ENCODE measurements around the gene ADAMTS2.

The ADAMTS2 gene

DNA sequence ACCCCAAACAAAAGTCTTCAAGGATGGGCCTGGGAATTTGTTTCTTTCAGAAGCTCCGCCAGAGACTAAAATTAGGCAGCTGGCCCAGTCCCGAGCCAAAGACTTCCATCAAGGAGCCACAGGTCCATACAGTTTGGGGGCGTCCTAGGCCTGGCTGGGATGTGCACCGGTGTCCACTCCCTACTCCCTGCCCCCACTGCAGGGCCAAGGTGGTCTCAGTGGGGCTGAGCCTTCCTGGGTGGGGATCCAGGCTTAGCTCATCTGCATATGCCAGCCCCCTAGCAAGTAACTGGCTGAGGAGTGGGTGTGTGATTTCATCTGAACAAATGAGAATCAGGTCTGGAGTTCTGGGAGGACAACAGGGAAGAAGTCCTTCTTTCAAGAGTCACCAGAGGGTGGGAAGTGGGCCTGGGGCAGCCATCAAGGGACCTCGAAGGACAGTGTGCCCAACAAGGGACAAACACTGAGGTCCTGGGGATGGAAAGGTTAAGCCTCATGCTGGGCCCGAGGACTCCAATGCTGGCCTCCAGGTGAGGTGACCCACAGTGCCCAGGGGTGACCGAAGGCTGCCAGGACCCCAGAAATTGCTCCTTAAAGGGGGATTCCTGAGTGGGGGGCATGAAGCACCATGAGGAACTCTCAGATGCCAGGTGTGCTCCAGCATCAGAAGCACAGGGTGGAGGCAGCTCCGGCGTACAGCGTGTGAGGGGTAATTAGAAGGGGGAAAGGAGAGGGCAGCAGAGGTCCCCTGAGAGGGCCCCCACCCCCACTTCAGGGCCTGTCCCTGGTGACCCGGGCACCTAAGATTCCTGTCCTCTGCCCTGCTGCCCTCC lies 193.8 kb downstream of the ADAMTS2 start:
- DNase-seq: no peak

DNA sequence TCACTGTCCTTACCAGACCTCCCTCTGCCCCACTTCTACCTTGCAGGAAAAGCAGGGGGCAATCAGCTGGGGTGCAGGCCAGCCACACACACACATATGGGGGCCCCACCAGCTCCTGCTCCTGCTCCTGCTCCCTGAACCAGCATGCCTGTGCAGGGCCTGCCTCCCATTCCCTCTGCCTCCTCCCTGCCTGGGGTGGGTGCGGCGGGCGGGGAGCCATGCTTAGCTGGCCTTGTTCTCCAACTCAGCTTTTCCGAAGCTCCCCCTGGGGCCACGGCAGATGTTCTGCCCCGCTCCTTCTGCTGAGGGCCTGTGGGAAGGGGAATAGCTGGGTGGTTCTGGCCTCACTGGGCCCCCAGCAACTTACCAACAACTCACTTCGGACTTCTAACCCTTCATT lies 195.2 kb downstream of the ADAMTS2 start:
- DNase-seq: no peak

DNA sequence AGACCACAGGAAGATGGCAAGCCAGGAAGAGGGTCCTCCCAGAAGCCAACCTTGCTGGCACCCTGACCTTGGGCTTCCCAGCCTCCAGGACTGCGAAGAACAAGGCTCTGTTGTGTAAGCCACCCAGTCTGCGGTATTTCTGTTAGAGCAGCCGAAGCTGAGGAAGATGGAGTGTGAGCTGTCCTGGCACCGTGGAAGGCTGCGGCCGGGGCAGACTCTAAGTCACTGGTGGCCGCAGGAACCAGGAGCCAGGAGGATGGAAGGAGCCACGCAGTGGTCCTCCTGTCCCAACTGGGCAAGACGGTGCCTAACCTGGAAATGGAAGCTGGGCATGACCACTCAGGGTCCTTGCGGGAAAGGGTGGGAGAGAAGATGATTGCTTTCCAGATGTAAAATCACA lies 196.0 kb downstream of the ADAMTS2 start:
- no peak for DNase-seq

DNA sequence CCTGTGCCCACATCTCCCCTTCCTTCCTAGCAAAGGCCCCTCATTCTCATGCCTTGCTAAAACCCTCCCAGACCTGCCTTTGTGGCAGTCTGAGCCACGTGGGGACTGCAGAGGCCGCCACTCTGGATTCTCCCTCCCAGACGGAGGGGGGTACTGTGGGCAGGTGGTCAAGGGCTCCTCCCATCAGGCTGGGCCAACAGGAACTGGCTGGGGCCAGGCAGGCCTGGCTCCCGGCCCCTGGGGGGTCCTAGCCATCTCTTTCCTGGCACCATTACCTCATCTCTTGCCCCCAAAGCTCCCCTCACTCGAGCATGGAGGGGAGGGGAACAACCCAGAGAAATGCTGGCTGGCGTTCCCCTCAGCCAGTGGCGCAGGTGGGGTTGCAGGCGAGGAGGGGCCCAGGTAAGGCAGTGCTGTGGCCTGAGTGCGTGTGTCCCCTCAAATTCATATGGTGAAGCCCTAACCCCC lies 196.5 kb downstream of the ADAMTS2 start:
- no peak for DNase-seq

DNA sequence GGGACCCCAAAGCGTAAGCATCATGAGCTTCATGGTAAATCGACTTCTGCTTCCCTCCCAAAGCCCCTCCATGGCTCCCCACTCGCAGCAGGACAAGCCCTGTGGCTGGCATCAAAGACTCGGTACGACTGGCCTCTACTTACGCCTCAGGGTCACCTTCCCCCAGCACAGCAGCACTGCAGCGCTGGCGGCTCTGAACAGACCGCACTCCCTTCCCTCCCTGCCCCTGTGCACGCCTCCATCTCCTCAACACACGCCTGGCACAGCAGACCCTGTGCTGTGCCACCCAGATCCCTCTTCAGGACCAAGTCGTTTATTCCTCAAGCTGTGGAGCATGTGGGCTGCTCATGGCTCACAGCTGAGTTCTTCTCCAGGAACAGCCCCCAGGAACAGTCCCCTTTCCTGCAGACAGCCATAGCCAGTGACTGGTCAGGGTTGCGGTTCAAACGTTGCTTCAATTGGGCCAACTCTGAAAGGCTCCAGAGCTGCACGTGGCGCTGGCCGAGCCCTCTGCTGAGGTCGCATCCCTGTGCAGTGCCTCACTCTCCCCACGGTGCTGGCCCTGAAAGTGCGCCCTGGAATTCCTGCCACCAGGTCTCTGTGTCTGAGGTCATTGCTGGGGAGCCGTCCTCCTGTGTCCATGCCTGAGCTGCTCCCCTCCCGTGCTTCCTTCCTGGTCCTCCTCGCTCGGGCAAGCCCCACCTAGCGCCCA lies 197.1 kb downstream of the ADAMTS2 start:
- no peak for DNase-seq

DNA sequence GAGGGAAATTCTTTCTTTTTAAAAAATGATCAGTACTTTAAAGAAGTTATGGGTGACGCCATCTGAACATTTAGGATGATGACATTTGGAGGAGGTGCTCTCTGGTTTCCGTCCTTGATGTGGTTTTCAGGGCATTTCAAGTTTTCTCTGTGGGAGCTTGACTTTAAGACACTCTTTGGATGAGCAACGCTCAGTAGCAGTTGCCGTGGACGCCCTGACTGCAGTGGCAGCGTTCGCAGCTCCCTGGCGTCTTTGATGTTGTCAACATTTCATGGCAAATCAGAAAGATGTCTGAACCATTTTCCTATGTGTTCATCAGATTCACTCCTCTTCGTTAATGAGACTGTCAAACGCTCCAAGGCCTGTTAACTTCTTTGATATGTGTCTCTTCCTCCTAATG lies 199.0 kb downstream of the ADAMTS2 start:
- no peak for DNase-seq

DNA sequence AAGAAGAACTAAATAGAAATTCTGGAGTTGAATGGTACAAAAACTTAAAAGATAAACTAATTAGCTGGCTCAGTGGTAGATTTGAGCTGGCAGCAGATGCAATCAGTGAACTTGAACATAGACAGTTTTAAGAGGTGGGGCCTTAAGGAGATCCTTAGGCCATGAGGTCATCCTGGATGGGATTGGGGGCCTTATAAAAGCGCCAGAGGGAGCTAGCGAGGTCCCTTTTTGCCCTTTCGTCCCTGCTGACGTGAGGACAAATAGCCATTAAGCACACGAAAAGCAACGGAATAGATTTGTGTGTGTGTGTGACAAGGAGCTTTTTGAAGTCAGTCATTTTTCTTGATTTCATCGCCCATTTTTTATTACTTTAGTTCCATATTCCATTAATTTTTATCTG lies 201.8 kb downstream of the ADAMTS2 start:
- no peak for DNase-seq

DNA sequence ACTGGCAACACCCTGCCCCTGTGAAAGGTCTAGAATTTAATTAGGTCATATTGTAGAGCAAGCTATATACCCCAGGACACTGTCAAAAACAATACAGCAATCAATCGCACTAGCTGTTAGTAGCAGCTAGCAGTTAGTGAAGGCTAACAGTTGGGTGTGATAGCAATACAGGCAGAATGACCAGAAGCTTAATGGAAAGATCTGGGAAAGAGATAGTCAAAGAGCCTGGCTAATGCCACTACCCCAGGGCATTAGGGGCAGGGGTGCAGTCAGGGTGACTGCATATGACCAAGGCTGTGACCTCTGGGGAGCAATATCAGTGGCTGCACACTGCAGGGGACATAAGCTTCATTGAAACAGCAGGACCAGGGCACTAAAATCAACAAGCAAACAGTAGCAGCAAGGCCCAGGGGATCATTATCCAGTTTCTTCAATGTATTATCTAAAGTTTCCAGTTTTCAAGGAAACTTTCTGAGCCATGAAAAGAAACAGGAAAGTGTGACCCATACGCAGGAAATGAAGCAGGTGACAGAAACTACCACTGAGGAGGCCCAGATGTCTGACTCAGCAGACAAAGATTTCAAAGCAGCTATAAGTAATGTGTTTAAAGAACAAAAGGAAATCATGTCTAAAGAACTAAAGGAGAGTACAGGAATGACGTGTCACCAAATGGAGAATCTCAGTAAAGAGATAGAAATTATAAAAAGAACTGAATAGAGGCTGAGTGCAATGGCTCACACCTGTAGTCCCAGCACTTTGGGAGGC lies 202.6 kb downstream of the ADAMTS2 start:
- no peak for DNase-seq

DNA sequence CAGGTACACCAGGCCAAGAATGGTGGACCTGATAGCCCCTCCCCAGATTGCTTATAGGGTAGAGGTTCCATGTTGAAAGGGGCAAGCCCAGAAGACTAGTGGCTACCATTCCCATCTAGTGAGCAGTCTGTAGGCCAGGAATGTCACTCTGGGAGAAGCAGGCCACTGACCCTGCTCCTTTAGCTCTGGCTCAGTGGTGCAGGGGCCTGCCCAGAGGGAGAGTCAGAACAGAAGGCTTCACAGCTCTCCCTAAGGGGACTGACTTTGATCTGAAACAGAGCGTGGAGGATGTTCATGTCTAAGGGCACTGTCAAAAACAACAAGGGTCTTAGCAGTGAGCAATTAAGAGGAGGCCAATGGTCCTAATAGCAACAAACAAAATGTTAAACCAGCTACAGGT lies 203.4 kb downstream of the ADAMTS2 start:
- no peak for DNase-seq

DNA sequence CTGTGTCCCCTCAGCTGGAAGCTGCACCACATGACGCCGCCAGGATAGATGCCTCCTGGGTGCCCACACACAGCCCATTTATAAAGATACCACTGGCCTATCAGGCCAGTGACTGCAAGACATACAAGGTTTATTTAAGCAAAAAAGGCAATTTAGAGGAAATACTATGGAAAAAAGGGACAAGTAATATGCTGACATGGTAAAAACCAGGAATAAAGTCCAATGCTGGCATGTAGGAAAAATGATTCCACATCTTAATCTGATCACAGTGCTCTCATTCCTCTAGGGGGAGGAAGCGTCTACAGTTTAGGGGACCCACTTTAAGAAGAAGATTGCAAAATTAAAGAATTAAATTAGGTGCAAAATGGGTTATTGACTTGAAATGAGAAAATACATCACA lies 205.0 kb downstream of the ADAMTS2 start:
- no peak for DNase-seq

DNA sequence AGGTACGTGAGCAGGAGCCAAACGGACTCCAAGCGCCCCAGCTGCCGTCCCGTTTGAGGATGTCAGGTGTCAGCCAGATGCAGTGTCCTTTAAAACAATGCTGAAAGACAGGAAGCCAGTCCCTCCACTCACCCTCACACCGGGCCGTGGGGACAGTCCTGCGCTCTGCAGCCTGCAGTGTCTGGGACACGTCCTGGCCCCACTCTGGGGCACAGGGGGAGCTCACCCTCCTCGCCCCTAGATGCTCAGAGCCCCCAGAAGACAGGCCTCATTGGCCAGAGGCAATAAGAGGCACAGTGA lies 205.4 kb downstream of the ADAMTS2 start:
- DNase-seq: no peak

DNA sequence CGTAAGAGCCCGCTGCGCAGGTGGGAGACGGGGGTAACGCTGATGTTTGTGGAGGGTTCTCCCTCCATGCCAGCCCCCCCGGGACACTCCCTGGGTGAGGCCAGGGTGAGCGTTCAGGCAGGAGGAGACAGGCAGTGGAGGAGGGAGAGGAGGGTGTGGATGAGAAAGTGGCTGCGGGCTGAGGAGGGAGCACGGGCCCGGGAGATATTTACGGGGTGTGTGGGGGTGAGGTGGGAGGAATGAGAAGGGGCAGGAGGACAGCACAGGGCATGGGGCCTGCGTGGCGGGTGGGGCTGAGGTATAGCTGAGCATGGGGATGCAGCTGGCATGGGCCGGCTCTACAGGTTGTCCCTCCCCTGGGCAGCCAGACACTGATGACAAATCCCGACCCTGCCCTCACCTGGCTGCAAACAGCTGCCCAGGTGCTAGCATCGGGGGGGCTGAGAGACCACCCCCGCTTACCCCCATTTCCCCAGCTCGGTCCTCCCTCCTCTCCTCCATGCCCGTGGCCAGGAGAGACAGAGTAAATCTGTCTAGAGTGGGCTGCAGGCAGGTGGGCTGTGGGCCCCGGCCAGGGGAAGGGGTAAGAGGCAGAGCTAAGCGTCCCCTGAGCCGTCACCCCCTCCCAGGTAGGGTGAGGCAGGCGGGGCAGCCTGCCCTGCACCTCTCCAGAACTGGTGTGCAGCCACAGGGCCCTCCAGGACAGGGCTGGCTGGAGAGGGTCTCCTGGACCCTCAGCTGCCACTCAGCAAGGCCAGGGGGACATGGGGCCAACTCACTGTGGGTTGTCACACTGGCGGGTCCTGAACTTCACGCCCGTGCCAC lies 205.9 kb downstream of the ADAMTS2 start:
- no peak for DNase-seq

DNA sequence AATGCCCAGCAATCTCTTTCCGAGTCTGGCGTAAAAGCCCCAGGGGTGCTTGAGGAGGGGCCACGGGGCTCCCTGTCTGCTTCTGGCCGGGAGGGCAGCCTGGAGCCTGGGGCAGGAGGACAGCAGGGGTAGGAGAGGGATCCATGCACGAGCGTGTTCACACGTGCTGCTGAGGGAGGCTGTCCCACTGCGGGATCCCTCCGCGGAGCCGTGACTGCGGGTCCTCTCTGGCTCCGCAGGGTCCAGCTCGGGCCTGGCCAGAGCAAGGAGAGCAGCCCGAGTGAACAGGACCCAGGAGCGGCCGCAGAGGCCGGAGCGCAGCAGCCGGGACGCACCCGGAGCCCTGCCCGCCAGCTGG lies 206.7 kb downstream of the ADAMTS2 start:
- DNase-seq: no peak

DNA sequence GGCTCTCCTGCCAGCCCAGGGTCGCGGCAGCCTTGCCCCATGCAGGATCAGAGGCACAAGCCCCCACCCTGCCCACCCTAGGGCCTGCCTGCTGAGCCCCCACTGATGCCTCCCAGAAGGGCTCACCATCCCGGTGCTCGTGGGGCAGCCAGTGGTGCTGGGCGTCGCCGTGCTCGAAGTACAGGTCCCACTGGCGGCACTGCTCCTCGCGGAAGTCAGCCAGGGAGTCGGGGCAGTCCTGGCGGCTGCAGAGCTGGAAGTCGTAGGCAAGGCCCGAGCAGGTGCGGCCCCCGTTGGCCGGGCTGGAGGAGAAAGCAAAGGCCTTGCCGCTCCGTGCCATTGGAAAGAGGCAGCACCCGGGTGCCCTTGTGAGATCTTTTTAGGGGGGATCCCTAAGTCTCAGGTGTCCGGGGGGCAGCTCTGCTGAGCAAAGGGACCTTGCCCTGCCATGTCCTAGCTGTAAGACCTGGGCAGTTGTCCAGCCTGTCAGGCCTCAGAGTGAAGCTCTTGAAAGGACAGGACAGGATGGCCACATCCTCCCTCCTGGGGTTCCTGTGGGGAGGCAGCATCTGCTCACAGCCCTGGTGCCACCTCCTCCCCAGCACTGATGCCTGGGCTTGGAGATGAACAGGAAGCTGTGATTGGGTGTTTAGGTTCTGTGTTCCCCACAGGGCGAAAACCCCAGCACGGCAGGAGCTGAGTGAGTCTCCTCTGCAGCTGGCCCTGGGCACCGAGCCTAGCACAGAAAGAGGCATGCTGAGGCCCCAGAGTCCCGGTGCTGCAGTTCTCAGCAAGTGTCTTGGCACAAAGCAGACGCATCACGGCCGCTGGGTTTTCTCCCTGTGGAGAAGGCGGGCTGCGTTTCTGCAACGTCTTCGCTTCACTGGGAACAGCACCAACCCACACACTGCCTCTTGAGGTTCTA lies 207.4 kb downstream of the ADAMTS2 start:
- DNase-seq: no peak

DNA sequence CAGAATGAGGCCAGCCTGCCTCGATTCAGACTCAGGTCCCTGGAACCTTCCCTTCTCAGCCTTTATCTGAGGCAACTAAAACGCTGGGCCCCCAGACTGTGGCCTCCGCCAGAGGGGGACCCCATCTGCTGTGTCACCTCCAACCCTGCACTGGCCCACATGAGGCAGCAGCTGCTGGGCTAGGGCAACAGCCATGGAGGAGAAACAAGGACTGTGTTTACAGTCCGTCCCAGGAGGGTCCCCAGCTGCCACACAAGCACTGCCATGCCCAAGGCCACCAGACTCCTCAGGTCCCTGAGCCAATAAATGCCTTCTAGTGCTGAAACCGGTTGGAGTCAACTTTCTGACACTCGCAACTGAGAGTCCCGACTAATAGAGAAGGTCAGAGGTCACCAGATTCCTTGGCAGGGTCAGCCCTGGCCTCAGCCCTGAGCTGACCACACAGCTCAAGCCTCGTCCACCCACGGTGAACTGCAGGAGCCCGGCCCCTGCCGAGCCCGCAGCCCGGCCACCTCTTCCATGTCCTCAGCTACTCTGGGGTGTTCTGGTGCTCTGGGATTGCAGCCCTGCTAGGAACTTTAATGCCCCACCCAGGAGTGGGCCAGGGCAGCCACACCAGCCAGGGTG lies 208.1 kb downstream of the ADAMTS2 start:
- no peak for DNase-seq

DNA sequence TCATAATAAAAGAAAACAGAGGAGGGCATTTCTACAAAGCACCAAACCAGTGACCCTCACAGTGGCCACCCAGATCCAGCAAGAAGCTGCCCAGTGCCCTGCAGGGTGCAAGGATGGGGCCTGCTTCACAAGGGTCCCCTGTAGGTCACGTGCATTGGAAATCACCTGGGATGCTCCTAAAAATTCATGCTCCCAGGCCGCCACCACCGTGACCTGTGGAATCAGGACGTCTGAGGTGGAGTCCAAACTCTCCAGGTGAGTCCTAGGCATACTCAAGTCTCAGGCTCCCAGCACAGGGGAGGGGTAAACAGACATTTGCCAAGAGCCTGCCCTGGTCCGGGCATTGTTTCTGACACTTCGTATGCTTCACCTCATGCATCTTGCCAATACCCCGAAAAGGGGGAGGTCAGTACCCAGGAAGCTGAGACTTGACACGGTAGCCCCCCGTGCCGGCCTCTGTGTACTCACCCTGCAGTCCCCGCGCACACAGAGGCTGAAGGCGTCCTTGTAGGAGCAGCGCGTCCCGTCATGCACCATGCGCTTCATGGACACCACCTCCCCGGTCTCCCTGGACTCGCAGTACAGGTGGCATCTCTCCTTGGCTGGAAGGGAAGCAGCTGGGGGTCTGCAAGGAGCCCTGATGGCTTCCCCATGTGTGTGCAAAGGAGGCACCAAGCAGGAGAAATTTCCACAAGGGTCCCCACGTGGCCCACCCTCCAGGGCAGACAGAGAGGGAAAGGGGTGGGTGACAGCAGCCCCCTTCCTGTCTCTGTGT lies 209.6 kb downstream of the ADAMTS2 start:
- DNase-seq: no peak

DNA sequence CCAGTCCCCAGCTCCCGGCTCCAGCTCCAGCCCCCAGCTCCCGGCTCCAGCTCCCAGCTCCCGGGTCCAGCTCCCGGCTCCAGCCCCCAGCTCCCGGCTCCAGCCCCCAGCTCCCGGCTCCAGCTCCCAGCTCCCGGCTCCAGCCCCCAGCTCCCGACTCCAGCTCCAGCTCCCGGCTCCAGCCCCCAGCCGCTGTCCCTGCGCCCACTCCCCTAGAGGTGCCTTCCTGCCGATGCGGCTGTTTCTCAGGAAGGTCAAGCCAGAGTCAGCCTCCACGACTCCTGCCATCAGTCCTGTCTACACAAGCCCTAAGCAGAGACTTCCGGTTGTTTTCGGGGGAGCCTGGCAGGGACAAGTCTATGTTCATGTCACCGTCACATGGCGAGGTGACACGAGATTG lies 210.3 kb downstream of the ADAMTS2 start:
- DNase-seq: no peak

DNA sequence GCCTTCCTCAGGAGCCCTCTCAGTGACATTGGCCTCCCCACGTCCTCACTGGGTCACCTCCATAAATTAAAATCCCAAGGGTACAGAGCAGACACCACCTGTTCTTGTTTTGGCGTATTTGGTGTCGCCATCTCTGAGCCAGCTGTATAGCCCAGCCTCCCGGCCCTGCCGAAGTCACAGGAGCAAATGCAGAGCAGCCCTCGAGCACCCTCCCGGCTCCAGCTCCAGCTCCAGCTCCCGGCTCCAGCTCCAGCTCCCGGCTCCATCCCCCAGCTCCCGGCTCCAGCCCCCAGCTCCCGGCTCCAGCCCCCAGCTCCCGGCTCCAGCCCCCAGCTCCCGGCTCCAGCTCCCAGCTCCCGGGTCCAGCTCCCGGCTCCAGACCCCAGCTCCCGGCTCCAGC lies 210.8 kb downstream of the ADAMTS2 start:
- no peak for DNase-seq

DNA sequence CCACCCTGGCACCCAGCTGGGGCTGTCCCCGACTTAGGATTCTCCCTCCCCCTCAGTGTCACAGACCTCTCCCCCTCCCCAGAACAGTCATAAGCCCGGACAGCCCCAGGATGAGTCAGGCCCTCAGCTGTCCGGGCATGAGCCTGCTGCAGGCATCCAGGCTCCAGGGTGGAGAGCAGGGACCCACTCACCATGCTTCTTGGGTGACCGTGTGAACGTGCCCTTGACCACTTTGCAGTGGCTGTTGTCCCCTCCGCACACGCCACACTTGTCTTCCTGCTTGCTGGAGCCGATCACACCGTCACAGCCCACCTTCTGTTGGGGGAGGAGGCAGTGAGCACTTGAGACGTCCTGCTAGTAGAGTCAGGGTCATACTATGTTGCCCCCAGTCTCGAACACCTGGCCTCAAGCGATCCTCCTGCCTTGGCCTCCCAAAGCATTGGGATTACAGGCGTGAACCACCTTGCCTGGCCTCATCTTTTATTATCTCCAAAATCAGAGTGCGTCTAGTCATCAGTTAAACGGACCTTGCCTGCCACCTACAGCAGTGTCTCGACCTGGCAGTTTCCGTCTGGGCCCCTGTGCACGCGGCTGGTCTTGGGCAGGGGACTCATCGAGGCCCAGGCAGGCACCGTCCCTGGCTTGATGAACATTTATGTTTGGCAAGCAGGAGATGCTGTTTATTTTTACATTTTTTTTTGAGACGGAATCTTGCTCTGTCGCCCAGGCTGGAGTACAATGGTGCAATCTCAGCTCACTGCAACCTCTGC lies 212.5 kb downstream of the ADAMTS2 start:
- DNase-seq: no peak
